Neutrophil (primary cell): ENCODE results near the gene LY6G5B.
A peak's percentile ranks its signal among the peaks of the same experiment; 100 is the strongest.
"Not testable (repeated sequence)": the region's sequence is repeated elsewhere in the genome, so short reads cannot be mapped to it uniquely, and the experiment has no call there.

Source experiments
- H3K27ac ChIP-seq: fragments of 200-600 bp; sonication (generic); 2 replicates; pipeline ENCODE4 v1.5.1; 2016; ENCODE audit warnings: mild to moderate bottlenecking, moderate library complexity
- H3K27me3 ChIP-seq: fragments of 200-600 bp; sonication (generic); 2 replicates; pipeline ENCODE4 v1.6.0; 2016; ENCODE audit warnings: mild to moderate bottlenecking
- H3K36me3 ChIP-seq: fragments of 200-600 bp; sonication (generic); 2 replicates; pipeline ENCODE4 v1.5.1; 2017
- H3K4me1 ChIP-seq, 2 experiments: fragments of 200-600 bp in 1 of 2; sonication (generic) in 1 of 2; 1 replicate in 1 of 2; 2 replicates in 1 of 2; pipeline versions ENCODE4 v1.5.1 to v1.6.1; 2013 to 2016; ENCODE audit warnings: low read depth in 1 of 2, low read length in 1 of 2, mild to moderate bottlenecking in 1 of 2, moderate library complexity in 1 of 2; ENCODE audit not compliant: control insufficient read depth in 1 of 2, insufficient read depth in 1 of 2
- H3K4me3 ChIP-seq, 2 experiments: fragments of 200-600 bp in 1 of 2; sonication (generic) in 1 of 2; 1 replicate in 1 of 2; 2 replicates in 1 of 2; pipeline ENCODE4 v1.5.1; 2013 to 2016; ENCODE audit warnings: low read depth in 1 of 2, low read length in 1 of 2, mild to moderate bottlenecking in 1 of 2, moderate library complexity in 1 of 2
- H3K9me3 ChIP-seq: fragments of 200-600 bp; sonication (generic); 2 replicates; pipeline ENCODE4 v1.5.1; 2016
- TF ChIP-seq, protein P1 (sequence below): fragments of 200-600 bp; sonication (generic); IDR thresholded peaks from 2 replicates; pipeline ENCODE4 v1.5.1; 2016; ENCODE audit warnings: antibody characterized with exemption

Gene LY6G5B

DNA sequence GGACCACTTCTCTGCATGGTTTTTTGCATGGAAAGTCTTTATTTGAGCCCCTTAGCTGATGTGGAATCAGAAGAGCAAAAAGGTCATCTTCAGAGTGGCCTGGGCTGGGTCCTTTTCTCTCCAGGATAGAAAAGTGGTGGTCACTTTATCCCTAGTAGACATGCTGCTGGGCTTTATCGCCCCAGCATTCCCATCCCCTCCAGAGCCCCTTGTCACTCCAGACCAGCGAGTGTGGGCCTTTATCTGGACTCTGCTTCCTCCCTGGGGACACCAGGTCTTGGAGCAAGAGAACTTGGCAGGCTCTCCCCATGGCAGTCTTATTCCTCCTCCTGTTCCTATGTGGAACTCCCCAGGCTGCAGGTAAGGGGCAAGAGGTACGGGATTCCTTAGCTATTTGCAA, 36.8 kb downstream of the LY6G5B start, which contains the start of gene LY6G6F:
Gene LY6G6F (plus strand): TSS at position 268 of the 400 bp plus-strand sequence. CDS start 41 bp downstream, at position 309.
- TF ChIP-seq, protein P1, sequence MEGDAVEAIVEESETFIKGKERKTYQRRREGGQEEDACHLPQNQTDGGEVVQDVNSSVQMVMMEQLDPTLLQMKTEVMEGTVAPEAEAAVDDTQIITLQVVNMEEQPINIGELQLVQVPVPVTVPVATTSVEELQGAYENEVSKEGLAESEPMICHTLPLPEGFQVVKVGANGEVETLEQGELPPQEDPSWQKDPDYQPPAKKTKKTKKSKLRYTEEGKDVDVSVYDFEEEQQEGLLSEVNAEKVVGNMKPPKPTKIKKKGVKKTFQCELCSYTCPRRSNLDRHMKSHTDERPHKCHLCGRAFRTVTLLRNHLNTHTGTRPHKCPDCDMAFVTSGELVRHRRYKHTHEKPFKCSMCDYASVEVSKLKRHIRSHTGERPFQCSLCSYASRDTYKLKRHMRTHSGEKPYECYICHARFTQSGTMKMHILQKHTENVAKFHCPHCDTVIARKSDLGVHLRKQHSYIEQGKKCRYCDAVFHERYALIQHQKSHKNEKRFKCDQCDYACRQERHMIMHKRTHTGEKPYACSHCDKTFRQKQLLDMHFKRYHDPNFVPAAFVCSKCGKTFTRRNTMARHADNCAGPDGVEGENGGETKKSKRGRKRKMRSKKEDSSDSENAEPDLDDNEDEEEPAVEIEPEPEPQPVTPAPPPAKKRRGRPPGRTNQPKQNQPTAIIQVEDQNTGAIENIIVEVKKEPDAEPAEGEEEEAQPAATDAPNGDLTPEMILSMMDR, result no peak
- no peaks in the 10 kb centered on the region for H3K27me3 ChIP-seq
- no peak within 1 kb of the TSS for H3K27ac ChIP-seq
- H3K9me3 ChIP-seq, result no peaks in the 10 kb centered on the region
- peaks cover 2% of the 10 kb centered on the region for H3K36me3 ChIP-seq
- no peak within 1 kb of the TSS for H3K4me3 ChIP-seq
- peaks cover 27 to 28% of the 10 kb centered on the region in 2 experiments for H3K4me1 ChIP-seq

DNA sequence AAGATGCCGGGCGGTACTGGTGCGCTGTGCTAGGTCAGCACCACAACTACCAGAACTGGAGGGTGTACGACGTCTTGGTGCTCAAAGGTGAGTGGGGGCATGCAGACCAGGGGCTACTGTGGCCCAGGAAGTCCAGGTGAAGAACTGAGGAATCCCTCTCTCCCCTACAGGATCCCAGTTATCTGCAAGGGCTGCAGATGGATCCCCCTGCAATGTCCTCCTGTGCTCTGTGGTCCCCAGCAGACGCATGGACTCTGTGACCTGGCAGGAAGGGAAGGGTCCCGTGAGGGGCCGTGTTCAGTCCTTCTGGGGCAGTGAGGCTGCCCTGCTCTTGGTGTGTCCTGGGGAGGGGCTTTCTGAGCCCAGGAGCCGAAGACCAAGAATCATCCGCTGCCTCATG, 37.9 kb downstream of the LY6G5B start:
- H3K9me3 ChIP-seq, result no peaks in the 10 kb centered on the region
- no peak overlapping the region for H3K4me3 ChIP-seq
- TF ChIP-seq, protein P1, result no peak
- H3K27ac ChIP-seq, result no peak overlapping the region
- H3K27me3 ChIP-seq, result no peaks in the 10 kb centered on the region
- H3K4me1 ChIP-seq, result peaks cover 21 to 23% of the 10 kb centered on the region in 2 experiments
- no peaks in the 10 kb centered on the region for H3K36me3 ChIP-seq

DNA sequence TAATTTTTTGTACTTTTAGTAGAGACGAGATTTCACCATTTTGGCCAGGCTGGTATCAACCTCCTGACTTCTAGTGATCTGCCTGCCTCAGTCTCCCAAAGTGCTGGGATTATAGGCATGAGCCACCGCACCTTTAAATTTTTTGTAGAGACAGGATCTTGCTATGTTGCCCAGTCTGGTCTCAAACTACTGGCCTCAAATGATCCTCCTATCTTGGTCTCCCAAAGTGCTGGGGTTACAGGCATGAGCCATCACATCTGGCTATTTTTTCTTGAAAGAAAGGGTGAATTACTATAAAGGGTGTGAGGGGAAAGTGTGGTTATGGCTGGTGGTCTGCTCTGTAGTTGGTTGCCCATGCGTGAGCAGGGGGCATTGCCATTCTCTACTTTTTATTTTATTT, 38.4 kb downstream of the LY6G5B start:
- H3K4me1 ChIP-seq, result peaks cover 21 to 23% of the 10 kb centered on the region in 2 experiments
- H3K27me3 ChIP-seq, result no peaks in the 10 kb centered on the region
- H3K4me3 ChIP-seq, result no peak overlapping the region
- TF ChIP-seq, protein P1, result no peak
- H3K9me3 ChIP-seq, result no peaks in the 10 kb centered on the region
- H3K27ac ChIP-seq, result no peak overlapping the region
- H3K36me3 ChIP-seq, result no peaks in the 10 kb centered on the region

DNA sequence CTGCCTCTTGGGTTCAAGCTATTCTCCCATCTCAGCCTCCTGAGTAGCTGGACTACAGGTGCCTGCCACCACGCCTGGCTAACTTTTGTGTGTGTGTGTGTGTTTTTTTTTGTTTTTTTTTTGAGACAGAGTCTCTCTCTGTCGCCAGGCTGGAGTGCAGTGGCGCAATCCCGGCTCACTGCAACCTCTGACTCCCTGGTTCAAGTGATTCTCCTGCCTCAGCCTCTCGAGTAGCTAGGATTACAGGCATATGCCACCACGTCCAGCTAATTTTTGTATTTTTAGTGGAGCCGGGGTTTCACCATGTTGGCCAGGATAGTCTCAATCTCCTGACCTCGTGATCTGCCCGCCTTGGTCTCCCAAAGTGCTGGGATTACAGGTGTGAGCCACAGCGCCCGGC, 39.4 kb downstream of the LY6G5B start:
- H3K9me3 ChIP-seq, H3K27me3 ChIP-seq, H3K27ac ChIP-seq, H3K36me3 ChIP-seq, H3K4me3 ChIP-seq: not testable (repeated sequence)
- H3K4me1 ChIP-seq, result peaks cover 14 to 15% of the 10 kb centered on the region in 2 experiments

DNA sequence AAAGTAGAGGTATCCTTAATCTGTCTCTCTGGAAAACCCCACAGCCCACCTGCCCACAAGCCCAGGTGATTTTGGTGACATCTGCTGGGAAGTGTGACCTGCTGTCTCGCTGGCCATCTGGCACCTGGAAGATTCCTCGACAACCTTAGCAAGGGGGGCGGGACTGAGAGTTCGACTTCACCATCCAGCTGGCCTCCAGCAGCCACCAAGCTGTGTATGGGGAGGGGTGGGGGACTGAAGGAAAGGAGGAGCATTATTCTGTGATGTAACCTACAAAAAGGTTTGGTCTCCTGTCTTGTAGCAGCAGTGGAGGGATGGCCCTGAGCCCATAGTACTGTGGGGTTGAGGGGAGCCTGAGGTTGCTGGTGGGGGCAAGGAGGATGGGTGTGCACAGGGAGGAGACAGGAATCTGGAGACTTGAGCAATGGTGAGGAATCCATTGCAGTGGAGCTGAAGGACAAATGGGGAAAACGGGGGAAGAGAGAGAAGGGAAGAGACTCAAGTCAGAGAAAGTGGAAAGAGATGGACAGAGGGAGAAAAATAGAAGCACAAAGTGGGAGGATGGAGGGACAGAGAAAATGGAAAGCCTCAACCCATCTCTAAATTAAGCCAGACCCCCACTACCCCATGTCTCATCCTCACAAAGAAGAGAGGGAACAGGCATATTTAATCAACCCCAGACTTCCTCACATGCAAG, 40.9 kb downstream of the LY6G5B start:
- Histone ChIP-seq H3K27me3 (no peaks in the 10 kb centered on the region), H3K4me1 (peaks cover 14 to 15% of the 10 kb centered on the region in 2 experiments)
- TF ChIP-seq, protein P1, result no peak

DNA sequence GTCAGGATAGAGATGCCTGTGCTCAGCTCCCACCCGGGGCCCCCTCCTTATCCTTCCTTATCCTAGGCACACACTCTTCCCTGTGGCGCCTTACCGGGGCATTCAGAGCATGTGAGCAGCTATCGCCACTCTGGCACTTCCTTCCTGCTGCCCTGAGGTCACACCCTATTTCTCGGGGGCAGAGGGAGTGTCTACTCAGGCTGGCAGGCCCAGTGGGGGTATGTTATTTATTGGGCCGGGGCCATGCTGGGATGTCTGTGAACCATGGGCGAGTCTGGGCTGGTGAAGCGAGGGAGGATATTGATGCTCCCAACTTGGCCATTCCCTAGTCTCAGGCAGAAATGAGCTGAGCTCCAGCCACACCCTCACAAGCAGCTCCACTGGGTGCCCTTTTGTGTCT, 41.5 kb downstream of the LY6G5B start:
- no peaks in the 10 kb centered on the region for H3K9me3 ChIP-seq
- peak overlapping the region; percentile 34 for H3K27ac ChIP-seq
- no peaks in the 10 kb centered on the region for H3K27me3 ChIP-seq
- TF ChIP-seq, protein P1, result no peak
- H3K36me3 ChIP-seq, result no peaks in the 10 kb centered on the region
- H3K4me1 ChIP-seq, result peaks cover 14 to 15% of the 10 kb centered on the region in 2 experiments
- peak overlapping the region in 1 of 2 experiments; percentile 8 for H3K4me3 ChIP-seq

More for the DNA sequence above, 40.9 kb downstream of the LY6G5B start:
- peak overlapping the region; percentile 34 for H3K27ac ChIP-seq
- H3K36me3 ChIP-seq, result no peaks in the 10 kb centered on the region
- peak overlapping the region in 1 of 2 experiments; percentile 8 for H3K4me3 ChIP-seq
- no peaks in the 10 kb centered on the region for H3K9me3 ChIP-seq
